Skeletal muscle tissue (tissue), 4 donors: ENCODE measurements around the gene RTL9. TPM values are rescaled to one million over a fixed set of nuclear protein-coding genes. Genes with fewer than 3 reads are reported as not detected.
"Not testable (repeated sequence)": the region's sequence is repeated elsewhere in the genome, so short reads cannot be mapped to it uniquely, and the experiment has no call there.

Source experiments
- H3K27ac ChIP-seq: one replicate; pipeline ENCODE4 v1.7.0; 2013; ENCODE audit warnings: mild to moderate bottlenecking, low read depth, low read length, inconsistent platforms
- H3K27me3 ChIP-seq, 3 donors: one replicate each; pipeline ENCODE4 v1.7.0; 2013; ENCODE audit warnings: low read length in 3 of 3; ENCODE audit not compliant: control insufficient read depth in 3 of 3, insufficient read depth in 3 of 3
- H3K36me3 ChIP-seq, 3 donors: one replicate each; pipeline ENCODE4 v1.7.0; 2013; ENCODE audit warnings: low read length in 3 of 3; ENCODE audit not compliant: control insufficient read depth in 3 of 3, insufficient read depth in 3 of 3
- H3K4me1 ChIP-seq, 3 donors: one replicate each; pipeline ENCODE4 v1.7.0; 2013; ENCODE audit warnings: low read length in 3 of 3, mild to moderate bottlenecking in 3 of 3; ENCODE audit not compliant: control insufficient read depth in 3 of 3, insufficient read depth in 3 of 3
- H3K4me3 ChIP-seq, 3 donors: one replicate each; pipeline ENCODE4 v1.7.0; 2013; ENCODE audit warnings: low read length in 3 of 3
- H3K9ac ChIP-seq, 3 donors: one replicate each; pipeline ENCODE4 v1.7.0; 2013; ENCODE audit warnings: low read length in 3 of 3, mild to moderate bottlenecking in 3 of 3, moderate library complexity in 2 of 3, low read depth in 1 of 3
- H3K9me3 ChIP-seq, 3 donors: one replicate each; pipeline ENCODE4 v1.7.0; 2013; ENCODE audit warnings: low read length in 3 of 3; ENCODE audit not compliant: control insufficient read depth in 3 of 3
- total RNA-seq: library from RNA; depleted of rRNA; stranded (reverse); fragments of >200 nt; gene quantifications from one replicate; pipeline ENCODE4 v1.2.3, GENCODE V29; 2014
- donor health status: Osteomylitis.

RTL9 gene
- total RNA-seq, 1 donor from 2014 or later, result 0.52 TPM

GRCh38 chrX:110320381-110320987, 38.2 kb upstream of the RTL9 start:
- H3K9me3 ChIP-seq, result no peaks in the 10 kb centered on the region
- no peak overlapping the region for H3K9ac ChIP-seq
- H3K27ac ChIP-seq, result no peak overlapping the region
- peaks cover 0 to 2% (median 0%) of the 10 kb centered on the region in 3 donors for H3K4me1 ChIP-seq
- no peaks in the 10 kb centered on the region for H3K27me3 ChIP-seq
- no peaks in the 10 kb centered on the region for H3K36me3 ChIP-seq
- no peak overlapping the region for H3K4me3 ChIP-seq

- H3K27me3 ChIP-seq, result no peaks in the 10 kb centered on the region
- H3K4me1 ChIP-seq, result peaks cover 0 to 2% (median 0%) of the 10 kb centered on the region in 3 donors
- H3K27ac ChIP-seq, result no peak overlapping the region
- no peak overlapping the region for H3K4me3 ChIP-seq
- H3K9ac ChIP-seq, result no peak overlapping the region
- no peaks in the 10 kb centered on the region for H3K9me3 ChIP-seq
- H3K36me3 ChIP-seq, result no peaks in the 10 kb centered on the region
Observed at GRCh38 chrX:110321081-110321480, 37.6 kb upstream of the RTL9 start.

GRCh38 chrX:110321670-110322069, 37.0 kb upstream of the RTL9 start:
- Histone ChIP-seq H3K36me3 (no peaks in the 10 kb centered on the region), H3K27ac (no peak overlapping the region), H3K4me1 (peaks cover 0 to 2% (median 0%) of the 10 kb centered on the region in 3 donors), H3K4me3 (no peak overlapping the region), H3K9ac (no peak overlapping the region), H3K27me3 (no peaks in the 10 kb centered on the region), H3K9me3 (no peaks in the 10 kb centered on the region)

- H3K36me3 ChIP-seq, result no peaks in the 10 kb centered on the region
- no peaks in the 10 kb centered on the region for H3K27me3 ChIP-seq
- H3K4me3 ChIP-seq, result no peak overlapping the region
- peaks cover 0 to 2% (median 0%) of the 10 kb centered on the region in 3 donors for H3K4me1 ChIP-seq
- H3K27ac ChIP-seq, result no peak overlapping the region
- H3K9me3 ChIP-seq, result no peaks in the 10 kb centered on the region
- H3K9ac ChIP-seq, result no peak overlapping the region
Observed at GRCh38 chrX:110322603-110323002, 36.0 kb upstream of the RTL9 start.

- no peaks in the 10 kb centered on the region for H3K4me1 ChIP-seq
- no peaks in the 10 kb centered on the region for H3K9me3 ChIP-seq
- H3K9ac ChIP-seq, result no peak overlapping the region
- H3K27ac ChIP-seq, result no peak overlapping the region
- H3K36me3 ChIP-seq, result no peaks in the 10 kb centered on the region
- H3K27me3 ChIP-seq, result peaks cover 0 to 5% (median 0%) of the 10 kb centered on the region in 3 donors
- H3K4me3 ChIP-seq, result no peak overlapping the region
Observed at GRCh38 chrX:110326712-110327111, 31.9 kb upstream of the RTL9 start.

- H3K9me3 ChIP-seq, result no peaks in the 10 kb centered on the region
- H3K36me3 ChIP-seq, result no peaks in the 10 kb centered on the region
Observed at GRCh38 chrX:110327336-110327735, 31.3 kb upstream of the RTL9 start.

GRCh38 chrX:110328613-110329012, 30.0 kb upstream of the RTL9 start:
- H3K9me3 ChIP-seq, H3K4me3 ChIP-seq, H3K27me3 ChIP-seq, H3K4me1 ChIP-seq, H3K36me3 ChIP-seq, H3K27ac ChIP-seq, H3K9ac ChIP-seq: not testable (repeated sequence)

More at GRCh38 chrX:110327336-110327735, 31.3 kb upstream of the RTL9 start:
- H3K27ac ChIP-seq, result no peak overlapping the region
- H3K9ac ChIP-seq, result no peak overlapping the region
- no peaks in the 10 kb centered on the region for H3K4me1 ChIP-seq
- no peak overlapping the region for H3K4me3 ChIP-seq
- H3K27me3 ChIP-seq, result peaks cover 0 to 5% (median 0%) of the 10 kb centered on the region in 3 donors

- H3K36me3 ChIP-seq, result no peaks in the 10 kb centered on the region
- no peak overlapping the region for H3K4me3 ChIP-seq
- H3K4me1 ChIP-seq, result no peaks in the 10 kb centered on the region
- no peak overlapping the region for H3K9ac ChIP-seq
- no peak overlapping the region for H3K27ac ChIP-seq
- peaks cover 0 to 5% (median 0%) of the 10 kb centered on the region in 3 donors for H3K27me3 ChIP-seq
- H3K9me3 ChIP-seq, result no peaks in the 10 kb centered on the region
Observed at GRCh38 chrX:110331444-110332030, 27.1 kb upstream of the RTL9 start.

- not testable (repeated sequence) for H3K36me3 ChIP-seq, H3K9me3 ChIP-seq, H3K9ac ChIP-seq, H3K27ac ChIP-seq, H3K4me3 ChIP-seq, H3K27me3 ChIP-seq, H3K4me1 ChIP-seq
Observed at GRCh38 chrX:110333458-110333857, 25.2 kb upstream of the RTL9 start.

- no peaks in the 10 kb centered on the region for H3K36me3 ChIP-seq
- no peaks in the 10 kb centered on the region for H3K27me3 ChIP-seq
- no peak overlapping the region for H3K4me3 ChIP-seq
- H3K27ac ChIP-seq, result no peak overlapping the region
- H3K4me1 ChIP-seq, result no peaks in the 10 kb centered on the region
- H3K9me3 ChIP-seq, result no peaks in the 10 kb centered on the region
- H3K9ac ChIP-seq, result no peak overlapping the region
Observed at GRCh38 chrX:110338935-110339334, 19.7 kb upstream of the RTL9 start.
